Bronchial epithelial cell (primary cell): Measurements from ENCODE around the gene FBXO9. TPM values are rescaled to one million over a fixed set of nuclear protein-coding genes. Genes with fewer than 3 reads are reported as not detected.
A peak's percentile ranks its signal among the peaks of the same experiment; 100 is the strongest.

ENCODE experiments used
- DNase-seq: peaks from one replicate; pipeline ENCODE4 v3.0.0-alpha.2; 2010; ENCODE audit warnings: low read depth
- FAIRE-seq: peaks from 2 replicates; lab custom pipeline; 2011; peaks lifted over from hg19 to GRCh38; lab: Jason Lieb, UNC
- H3K27me3 ChIP-seq: 2 replicates; pipeline ENCODE4 v1.5.1; 2011; ENCODE audit warnings: low read length; ENCODE audit not compliant: control insufficient read depth, insufficient read depth
- H3K36me3 ChIP-seq: 2 replicates; pipeline ENCODE4 v1.5.1; 2011; ENCODE audit warnings: low read length; ENCODE audit not compliant: control insufficient read depth, insufficient read depth
- H3K4me3 ChIP-seq: 2 replicates; pipeline ENCODE4 v1.5.1; 2011; ENCODE audit warnings: mild to moderate bottlenecking, low read depth, low read length, control low read depth
- total RNA-seq: library from RNA; depleted of rRNA; stranded (reverse); fragments of >200 nt; gene quantifications from 2 replicates; pipeline ENCODE4 v1.2.1, GENCODE V29; 2014
- TF ChIP-seq, protein P1 (sequence below): IDR thresholded peaks from 2 replicates; pipeline ENCODE4 v1.5.1; 2011; ENCODE audit warnings: mild to moderate bottlenecking, moderate library complexity, low read length, control low read depth, inconsistent platforms; ENCODE audit not compliant: insufficient read depth, severe bottlenecking

Gene FBXO9
- total RNA-seq, 1 donor from 2014 or later, result 29.0 TPM

DNA sequence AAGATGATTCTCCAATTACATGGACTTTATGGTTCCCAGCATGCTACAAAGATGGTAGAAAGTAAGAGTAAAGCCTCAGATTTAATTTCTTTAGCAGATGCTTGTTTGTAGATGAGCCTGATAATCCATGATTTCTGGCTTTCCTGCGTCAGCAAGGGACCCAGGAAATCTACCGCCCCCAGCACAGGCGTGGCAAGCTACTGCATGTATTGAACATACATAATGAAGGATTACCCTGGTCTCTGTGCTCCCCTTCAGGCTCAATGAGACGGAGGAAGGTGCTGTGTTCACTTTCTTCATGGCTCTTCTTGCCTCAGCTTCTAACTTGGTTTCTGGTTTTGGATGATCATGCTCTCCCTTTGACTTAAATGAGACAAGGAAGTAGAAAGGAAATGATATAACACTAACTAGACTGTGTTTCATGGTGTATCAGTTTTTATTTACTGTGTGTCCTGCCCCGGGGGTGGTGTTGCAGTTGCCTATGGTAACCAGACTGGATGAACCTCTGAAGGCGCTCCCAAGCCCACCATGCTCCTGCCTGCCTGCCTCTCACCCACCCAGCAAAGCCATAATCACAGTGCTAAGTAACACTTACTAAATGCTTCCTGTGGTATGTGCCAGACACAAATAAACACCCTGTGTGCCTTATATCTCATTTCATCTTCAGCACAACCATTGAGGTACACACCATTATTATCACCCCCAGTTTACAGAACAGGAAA lies 65.5 kb downstream of the FBXO9 start:
- DNase-seq (peak; percentile 81), FAIRE-seq (no peak)
- H3K36me3 ChIP-seq, result no peaks in the 10 kb centered on the region
- TF ChIP-seq, protein P1, sequence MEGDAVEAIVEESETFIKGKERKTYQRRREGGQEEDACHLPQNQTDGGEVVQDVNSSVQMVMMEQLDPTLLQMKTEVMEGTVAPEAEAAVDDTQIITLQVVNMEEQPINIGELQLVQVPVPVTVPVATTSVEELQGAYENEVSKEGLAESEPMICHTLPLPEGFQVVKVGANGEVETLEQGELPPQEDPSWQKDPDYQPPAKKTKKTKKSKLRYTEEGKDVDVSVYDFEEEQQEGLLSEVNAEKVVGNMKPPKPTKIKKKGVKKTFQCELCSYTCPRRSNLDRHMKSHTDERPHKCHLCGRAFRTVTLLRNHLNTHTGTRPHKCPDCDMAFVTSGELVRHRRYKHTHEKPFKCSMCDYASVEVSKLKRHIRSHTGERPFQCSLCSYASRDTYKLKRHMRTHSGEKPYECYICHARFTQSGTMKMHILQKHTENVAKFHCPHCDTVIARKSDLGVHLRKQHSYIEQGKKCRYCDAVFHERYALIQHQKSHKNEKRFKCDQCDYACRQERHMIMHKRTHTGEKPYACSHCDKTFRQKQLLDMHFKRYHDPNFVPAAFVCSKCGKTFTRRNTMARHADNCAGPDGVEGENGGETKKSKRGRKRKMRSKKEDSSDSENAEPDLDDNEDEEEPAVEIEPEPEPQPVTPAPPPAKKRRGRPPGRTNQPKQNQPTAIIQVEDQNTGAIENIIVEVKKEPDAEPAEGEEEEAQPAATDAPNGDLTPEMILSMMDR, result no peak
- H3K4me3 ChIP-seq, result no peak overlapping the region
- no peaks in the 10 kb centered on the region for H3K27me3 ChIP-seq

DNA sequence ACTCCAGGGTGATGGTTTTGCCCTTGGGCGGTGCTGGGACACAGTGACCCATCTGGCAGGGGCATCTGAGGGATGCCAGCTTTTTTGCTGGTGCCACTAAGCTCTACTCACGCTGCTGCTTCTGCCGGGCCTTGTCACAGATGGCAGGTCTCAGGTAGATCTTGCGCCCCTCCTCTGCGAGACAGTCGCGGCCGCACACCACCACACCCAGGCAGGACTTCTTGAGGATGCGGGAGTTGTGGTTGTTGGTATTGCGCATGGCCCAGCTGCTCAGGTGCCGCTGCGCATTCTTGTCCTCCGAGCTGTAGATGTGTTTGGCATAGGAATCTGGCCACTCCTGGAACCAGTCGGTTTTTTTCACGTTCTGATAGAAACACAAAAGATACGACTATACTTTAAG lies 68.8 kb downstream of the FBXO9 start:
- H3K36me3 ChIP-seq, result no peaks in the 10 kb centered on the region
- no peak overlapping the region for H3K4me3 ChIP-seq
- TF ChIP-seq, protein P1, result no peak
- FAIRE-seq (peak; percentile 43), DNase-seq (no peak)
- no peaks in the 10 kb centered on the region for H3K27me3 ChIP-seq

- FAIRE-seq (no peak), DNase-seq (no peak)
- Histone ChIP-seq H3K27me3 (no peaks in the 10 kb centered on the region), H3K4me3 (no peak overlapping the region), H3K36me3 (no peaks in the 10 kb centered on the region)
- TF ChIP-seq, protein P1, result no peak
Measured at GRCh38 chr6:53134601-53135235, 69.5 kb downstream of the FBXO9 start.

GRCh38 chr6:53136000-53136609 lies 70.9 kb downstream of the FBXO9 start:
- no peak for DNase-seq
- no peak for FAIRE-seq
- TF ChIP-seq, protein P1, result no peak
- Histone ChIP-seq H3K4me3 (no peak overlapping the region), H3K27me3 (no peaks in the 10 kb centered on the region), H3K36me3 (no peaks in the 10 kb centered on the region)

GRCh38 chr6:53139841-53140413 lies 74.7 kb downstream of the FBXO9 start:
- FAIRE-seq (no peak), DNase-seq (no peak)
- Histone ChIP-seq H3K4me3 (no peak overlapping the region), H3K27me3 (no peaks in the 10 kb centered on the region), H3K36me3 (no peaks in the 10 kb centered on the region)
- TF ChIP-seq, protein P1, result no peak
